ENCODE measurements around the gene FKBP11.

The FKBP11 gene

GRCh38 chr12:48972952-48973483 lies 47.7 kb upstream of the FKBP11 start:
- CTCF ChIA-PET, result interaction anchor here (0.5 to 1.8 kb wide), 4 partner anchors 15 to 37 kb away, joined by 3 to 10 read pairs (median 4); no protein-coding TSS in a partner anchor
- TF ChIP-seq REPIN1 (tag by site-specific recombination; IDR thresholded peaks at IDR 0.05; ENCODE audit: low read depth), result no peak
- peak; percentile 30; the same call in 1 of the 2 replicates for TF ChIP-seq PRDM10 (tag by site-specific recombination; IDR thresholded peaks at IDR 0.05)
- no peak for TF ChIP-seq YY2 (tag by site-specific recombination; IDR thresholded peaks at IDR 0.05)
- Histone ChIP-seq H3K27ac (ENCODE audit: extremely low read depth, low read depth, low read length) (no peak overlapping the region), H3K4me3 (ENCODE audit: low read depth, low read length) (no peak overlapping the region), H3K36me3 (ENCODE audit: control insufficient read depth in 2 of 2, insufficient read depth in 1 of 2, low read length in 2 of 2) (no peaks in the 10 kb centered on the region), H3K4me1 (ENCODE audit: control insufficient read depth, insufficient read depth, low read length) (peaks cover 9% of the 10 kb centered on the region), H3K9me3 (ENCODE audit: control insufficient read depth, insufficient read depth, low read depth, low read length) (no peaks in the 10 kb centered on the region)
- POLR2A ChIA-PET, result no interaction called here

- Histone ChIP-seq H3K4me1 (ENCODE audit: control insufficient read depth, insufficient read depth, low read length) (peaks cover 9% of the 10 kb centered on the region), H3K9me3 (ENCODE audit: control insufficient read depth, insufficient read depth, low read depth, low read length) (no peaks in the 10 kb centered on the region), H3K4me3 (ENCODE audit: low read depth, low read length) (no peak overlapping the region), H3K36me3 (ENCODE audit: control insufficient read depth in 2 of 2, insufficient read depth in 1 of 2, low read length in 2 of 2) (no peaks in the 10 kb centered on the region), H3K27ac (ENCODE audit: extremely low read depth, low read depth, low read length) (no peak overlapping the region)
- ChIA-PET POLR2A (interaction anchor here (0.6 to 1.1 kb wide), 2 partner anchors 12 to 15 kb away, joined by 3 to 11 read pairs; partner anchors contain the start of gene ARF3), CTCF (interaction anchor here (0.6 to 1.8 kb wide), 4 partner anchors 16 to 119 kb away, joined by 3 to 10 read pairs (median 4); no protein-coding TSS in a partner anchor)
- TF ChIP-seq ZNF223 (tag by site-specific recombination; IDR thresholded peaks at IDR 0.05), result no peak
- peak; percentile 63; the same call in 1 of the 2 replicates for TF ChIP-seq CTCF (tag by site-specific recombination; IDR thresholded peaks at IDR 0.05)
- no peak for TF ChIP-seq ZBTB8A (tag by site-specific recombination; IDR thresholded peaks at IDR 0.05)
- TF ChIP-seq ZNF580 (tag by site-specific recombination; IDR thresholded peaks at IDR 0.05), result no peak
- no peak for TF ChIP-seq TRIM28 (IDR thresholded peaks at IDR 0.05; ENCODE audit: borderline replicate concordance, low read length)
These were observed 47.1 kb upstream of the FKBP11 start for GRCh38 chr12:48972213-48972951.

GRCh38 chr12:48970702-48971334 lies 45.5 kb upstream of the FKBP11 start:
- no peaks in the 10 kb centered on the region for H3K9me3 ChIP-seq (ENCODE audit: control insufficient read depth, insufficient read depth, low read depth, low read length)

More at GRCh38 chr12:48970702-48971334, 45.5 kb upstream of the FKBP11 start:
- H3K27ac ChIP-seq (ENCODE audit: extremely low read depth, low read depth, low read length), result no peak overlapping the region; the same call in 1 of the 2 replicates
- no peaks in the 10 kb centered on the region for H3K36me3 ChIP-seq (ENCODE audit: control insufficient read depth in 2 of 2, insufficient read depth in 1 of 2, low read length in 2 of 2)
- peaks cover 9% of the 10 kb centered on the region for H3K4me1 ChIP-seq (ENCODE audit: control insufficient read depth, insufficient read depth, low read length)
- no peak for TF ChIP-seq ZNF174 (tag by site-specific recombination; IDR thresholded peaks at IDR 0.05)
- TF ChIP-seq ZNF398 (tag by site-specific recombination; IDR thresholded peaks at IDR 0.05), result peak; percentile 61
- TF ChIP-seq ZNF585B (tag by site-specific recombination; IDR thresholded peaks at IDR 0.05), result no peak
- peak; percentile 84 for TF ChIP-seq ZBTB48 (tag by site-specific recombination; IDR thresholded peaks at IDR 0.05)
- peak; percentile 43; the same call in 1 of the 2 replicates for TF ChIP-seq PRDM1 (tag by site-specific recombination; IDR thresholded peaks at IDR 0.05)
- H3K4me3 ChIP-seq (ENCODE audit: low read depth, low read length), result peak overlapping the region; percentile 46
- ChIA-PET POLR2A (interaction anchor here (0.6 to 1.5 kb wide), 5 partner anchors 12 to 160 kb away, joined by 3 to 11 read pairs (median 3); partner anchors contain the start of genes ARF3 and TUBA1B), CTCF (interaction anchor here (0.9 to 10.8 kb wide), 7 partner anchors 10 to 118 kb away, joined by 3 to 79 read pairs (median 4); partner anchors contain the start of gene ARF3)

Data from HEK293 (cell line).